Peyer's patch (tissue), 4 donors: ENCODE results near the gene FOXF1.

Experiments used
- POLR2A ChIP-seq, 2 donors: fragments of 450-650 bp; IDR thresholded peaks; one replicate each; pipeline ENCODE4 v1.5.1; 2017; ENCODE audit warnings: antibody characterized with exemption in 2 of 2, mild to moderate bottlenecking in 2 of 2, moderate library complexity in 2 of 2
- TF ChIP-seq, protein P1 (sequence below), 6 experiments: fragments of 450-650 bp in 4 of 6; fragments of 200-600 bp in 2 of 6; sonication (generic) in 1 of 6; IDR thresholded peaks; one replicate each; pipeline ENCODE4 v1.5.1; 2017 to 2019; ENCODE audit warnings: antibody characterized with exemption in 6 of 6, mild to moderate bottlenecking in 3 of 6, moderate library complexity in 1 of 6

- TF ChIP-seq, protein P1, sequence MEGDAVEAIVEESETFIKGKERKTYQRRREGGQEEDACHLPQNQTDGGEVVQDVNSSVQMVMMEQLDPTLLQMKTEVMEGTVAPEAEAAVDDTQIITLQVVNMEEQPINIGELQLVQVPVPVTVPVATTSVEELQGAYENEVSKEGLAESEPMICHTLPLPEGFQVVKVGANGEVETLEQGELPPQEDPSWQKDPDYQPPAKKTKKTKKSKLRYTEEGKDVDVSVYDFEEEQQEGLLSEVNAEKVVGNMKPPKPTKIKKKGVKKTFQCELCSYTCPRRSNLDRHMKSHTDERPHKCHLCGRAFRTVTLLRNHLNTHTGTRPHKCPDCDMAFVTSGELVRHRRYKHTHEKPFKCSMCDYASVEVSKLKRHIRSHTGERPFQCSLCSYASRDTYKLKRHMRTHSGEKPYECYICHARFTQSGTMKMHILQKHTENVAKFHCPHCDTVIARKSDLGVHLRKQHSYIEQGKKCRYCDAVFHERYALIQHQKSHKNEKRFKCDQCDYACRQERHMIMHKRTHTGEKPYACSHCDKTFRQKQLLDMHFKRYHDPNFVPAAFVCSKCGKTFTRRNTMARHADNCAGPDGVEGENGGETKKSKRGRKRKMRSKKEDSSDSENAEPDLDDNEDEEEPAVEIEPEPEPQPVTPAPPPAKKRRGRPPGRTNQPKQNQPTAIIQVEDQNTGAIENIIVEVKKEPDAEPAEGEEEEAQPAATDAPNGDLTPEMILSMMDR (IDR thresholded peaks at IDR 0.05): no peak
- no peak for TF ChIP-seq POLR2A (IDR thresholded peaks at IDR 0.05)
These were observed 46.2 kb downstream of the FOXF1 start for GRCh38 chr16:86556576-86556975.
